GM18511 (cell line): ENCODE results near the gene RWDD1.

Experiments used
- ATAC-seq: cut with Tn5 transposase; IDR thresholded peaks from one replicate; pipeline ENCODE4 v1.9.1; 2021; ENCODE audit warnings: mild to moderate bottlenecking, moderate library complexity; ENCODE audit not compliant: unreplicated experiment

The RWDD1 gene

DNA sequence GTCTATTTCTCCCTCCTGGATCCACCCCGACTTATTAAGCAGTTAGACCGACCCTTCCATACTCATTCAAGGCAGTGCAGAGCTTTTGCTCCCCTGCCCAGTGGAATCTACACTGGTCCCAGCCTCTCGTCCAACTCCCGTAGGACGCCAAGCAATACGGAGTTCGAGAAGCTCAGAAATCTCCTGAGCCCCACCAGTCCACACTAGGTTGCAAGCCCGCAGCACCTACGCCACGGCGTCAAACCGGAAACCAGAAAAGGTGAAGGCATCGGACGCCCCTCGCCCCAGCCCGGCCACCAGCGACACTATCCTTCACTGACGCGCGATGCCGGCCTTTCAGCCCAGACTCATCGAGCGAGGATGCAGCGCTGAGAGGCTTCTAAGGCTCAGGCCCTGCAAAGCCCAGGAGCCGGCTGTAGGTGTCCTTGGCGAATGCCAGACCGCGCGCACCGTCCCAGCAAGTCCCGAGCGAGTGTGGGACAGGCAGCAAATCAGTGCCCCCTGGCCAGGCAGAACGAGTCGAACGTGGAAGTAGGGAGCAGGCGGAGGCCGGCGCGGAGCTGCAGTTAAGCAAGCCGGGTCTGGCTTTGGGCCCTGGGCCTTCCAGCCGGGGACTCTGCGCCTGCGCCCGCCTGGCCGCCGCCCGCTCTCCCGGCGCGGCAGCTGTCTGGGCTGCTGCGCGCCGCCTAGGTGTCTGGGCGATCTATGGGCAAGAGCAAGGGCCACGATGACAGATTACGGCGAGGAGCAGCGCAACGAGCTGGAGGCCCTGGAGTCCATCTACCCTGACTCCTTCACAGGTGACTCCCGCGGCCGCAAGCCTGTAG lies at the start of gene RWDD1:
Gene RWDD1, plus strand, starts transcription at position 649 of the 827 bp plus-strand sequence. Its CDS starts 79 bp downstream, at position 728.
- peak; percentile 94 for ATAC-seq

GRCh38 chr6:116522896-116523295 lies 48.4 kb upstream of the RWDD1 start:
- no peak for ATAC-seq

- ATAC-seq, result no peak
These were observed 47.1 kb upstream of the RWDD1 start for GRCh38 chr6:116524236-116524635.

DNA sequence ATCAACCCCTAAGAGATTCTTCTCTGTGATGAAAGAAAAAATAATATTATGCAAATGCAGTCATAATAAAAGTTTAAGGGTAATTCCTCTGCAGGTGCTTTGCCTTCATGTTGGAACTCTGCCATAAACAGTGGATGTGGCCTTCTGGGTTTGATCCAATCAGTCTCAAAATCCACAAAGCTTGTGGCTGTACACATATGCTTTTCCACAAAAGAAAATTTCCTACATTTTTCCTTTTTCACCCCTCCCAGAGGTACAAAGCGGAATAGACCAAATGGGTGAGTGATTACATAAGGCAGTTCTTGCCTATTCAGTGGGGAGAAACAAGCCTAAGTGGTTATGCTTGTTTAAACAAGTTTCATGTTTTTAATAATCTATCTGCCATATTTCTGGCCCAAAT lies 43.2 kb upstream of the RWDD1 start:
- ATAC-seq, result no peak

DNA sequence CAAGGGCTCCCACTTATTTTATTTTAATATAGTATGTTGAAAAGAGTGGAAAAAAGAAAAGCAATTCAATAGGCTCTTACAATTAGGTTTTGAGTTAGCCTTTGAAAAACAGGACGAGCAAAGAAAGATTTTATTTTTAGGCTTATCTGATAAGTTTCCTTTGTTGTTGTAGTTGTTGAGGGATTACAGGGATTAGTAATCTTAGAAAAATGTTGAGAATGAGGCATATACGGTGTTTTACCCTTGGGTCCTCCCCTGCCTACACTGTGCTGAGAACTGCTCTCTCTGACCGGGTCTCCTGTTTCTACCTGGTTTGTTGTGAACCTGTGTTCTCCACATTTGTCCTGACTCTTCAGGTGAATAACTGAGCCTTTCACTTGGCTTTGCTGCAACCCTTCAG lies 42.5 kb upstream of the RWDD1 start:
- ATAC-seq, result no peak

DNA sequence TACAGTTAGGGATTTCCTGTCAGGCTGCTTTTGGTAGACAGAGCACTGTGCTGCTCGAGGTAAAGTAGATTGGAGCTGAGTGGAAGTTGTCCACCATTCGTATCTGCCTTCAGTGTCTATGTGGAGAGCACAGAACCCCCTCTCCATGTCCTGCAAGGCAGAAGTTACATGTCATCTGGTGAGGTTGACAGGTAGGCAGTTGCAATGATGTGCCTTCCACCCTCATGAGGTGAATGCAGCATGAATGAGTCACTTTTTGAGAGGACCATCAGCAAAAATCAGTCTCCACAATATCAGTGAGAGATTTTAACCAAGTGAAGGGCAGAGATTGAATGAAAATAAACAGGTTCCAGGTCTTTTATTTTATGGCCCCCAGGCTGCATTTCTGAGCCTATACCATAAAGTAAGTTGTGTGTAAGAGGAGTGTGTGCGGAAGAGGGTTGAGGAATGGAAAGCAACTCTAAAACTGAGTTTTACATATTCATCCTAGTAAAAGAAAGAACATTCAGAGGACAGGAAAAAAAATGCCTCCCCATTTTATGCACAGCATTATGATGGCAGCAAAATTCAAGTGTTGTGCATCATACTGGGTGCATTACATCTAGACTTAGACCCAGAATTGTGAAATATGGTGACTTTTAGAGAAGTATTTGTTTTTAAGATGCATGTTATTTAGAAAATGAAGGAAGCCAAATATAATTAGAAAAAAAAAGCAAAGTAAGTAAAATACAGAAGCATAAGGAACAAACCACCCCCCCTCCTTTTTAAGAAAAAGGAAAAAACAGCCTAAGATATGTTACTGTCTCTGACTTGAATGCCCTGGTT lies 41.6 kb upstream of the RWDD1 start:
- no peak for ATAC-seq

- ATAC-seq, result no peak
These were observed 40.9 kb upstream of the RWDD1 start for GRCh38 chr6:116530436-116530835.

DNA sequence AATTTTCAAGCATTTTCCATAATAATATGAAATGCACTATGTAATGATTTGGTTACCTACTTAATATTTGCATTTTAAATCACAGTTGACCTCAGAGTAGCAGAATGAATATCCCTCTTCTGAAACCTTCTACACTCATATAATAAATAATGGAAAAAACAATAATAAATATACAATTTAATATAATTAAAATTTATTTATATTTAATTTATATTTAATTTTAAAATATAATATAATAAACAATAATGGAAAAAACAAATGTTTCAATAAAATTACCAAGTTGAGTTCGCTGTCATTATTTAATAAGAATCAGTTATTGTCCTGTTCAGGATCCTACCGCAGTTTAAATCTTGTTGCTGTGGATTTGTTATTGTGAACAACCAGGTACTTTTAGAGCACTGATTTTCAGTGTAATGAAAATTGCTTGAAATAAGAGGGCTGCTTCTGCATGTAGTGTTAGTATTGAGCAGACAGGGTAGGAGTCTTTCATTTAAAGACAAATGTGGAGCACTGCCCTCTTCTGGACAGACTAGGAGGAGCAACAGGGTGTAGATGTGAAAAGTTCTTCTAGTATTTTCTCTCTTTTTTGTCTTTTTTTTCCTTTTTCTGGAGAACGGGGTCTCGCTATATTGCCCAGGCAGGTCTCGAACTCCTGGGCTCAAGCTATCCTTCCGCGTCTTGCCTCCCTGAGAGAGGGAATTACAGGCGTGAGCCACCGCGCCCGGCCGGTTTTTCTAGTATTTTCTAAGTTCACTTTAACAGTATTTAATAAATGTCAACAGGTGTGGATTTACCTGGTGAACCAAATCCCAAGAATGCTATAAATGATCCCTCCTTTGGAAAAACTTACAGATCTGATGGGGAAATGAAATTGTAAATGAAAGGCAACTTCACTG lies 39.4 kb upstream of the RWDD1 start:
- ATAC-seq, result peak; percentile 70

- ATAC-seq, result no peak
These were observed 37.9 kb upstream of the RWDD1 start for GRCh38 chr6:116533233-116533957.

DNA sequence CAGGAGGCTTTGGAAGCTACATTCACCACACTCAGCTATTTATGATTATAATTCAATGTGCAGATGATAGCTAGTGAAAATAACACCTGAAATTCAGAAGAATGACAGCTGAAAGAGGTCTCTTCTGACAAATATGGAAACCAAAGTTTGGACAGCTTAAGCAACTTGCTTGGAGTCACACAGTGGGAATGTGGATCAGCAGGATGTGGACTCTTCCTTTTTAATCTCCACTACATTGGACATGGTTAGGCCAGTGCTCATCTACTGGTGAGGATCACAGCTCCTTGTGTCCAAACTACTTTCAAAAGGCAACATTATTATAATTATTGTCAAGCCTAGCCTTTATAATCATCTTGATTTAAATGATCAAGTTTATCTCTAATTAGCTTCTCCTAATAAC lies 36.2 kb upstream of the RWDD1 start:
- ATAC-seq, result no peak

DNA sequence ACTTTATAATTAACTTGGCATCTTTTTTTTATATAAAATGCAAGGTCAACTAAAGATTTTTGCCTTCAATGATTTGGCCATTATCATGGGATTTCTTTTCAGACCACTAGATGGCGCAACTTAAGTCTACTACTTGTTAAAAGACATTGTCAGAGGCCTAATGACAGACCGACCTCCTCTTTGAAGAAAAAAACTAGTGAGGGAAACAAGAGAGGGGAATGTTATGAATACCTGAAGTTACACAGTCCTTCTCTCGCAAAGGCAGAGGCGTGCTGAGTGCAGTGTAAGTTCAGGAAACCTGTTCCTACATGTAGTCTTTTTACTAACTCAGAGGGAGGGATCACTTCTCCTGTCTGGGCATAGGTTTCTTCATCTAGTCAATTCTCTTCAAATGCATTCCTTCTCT lies 35.1 kb upstream of the RWDD1 start:
- ATAC-seq, result no peak

DNA sequence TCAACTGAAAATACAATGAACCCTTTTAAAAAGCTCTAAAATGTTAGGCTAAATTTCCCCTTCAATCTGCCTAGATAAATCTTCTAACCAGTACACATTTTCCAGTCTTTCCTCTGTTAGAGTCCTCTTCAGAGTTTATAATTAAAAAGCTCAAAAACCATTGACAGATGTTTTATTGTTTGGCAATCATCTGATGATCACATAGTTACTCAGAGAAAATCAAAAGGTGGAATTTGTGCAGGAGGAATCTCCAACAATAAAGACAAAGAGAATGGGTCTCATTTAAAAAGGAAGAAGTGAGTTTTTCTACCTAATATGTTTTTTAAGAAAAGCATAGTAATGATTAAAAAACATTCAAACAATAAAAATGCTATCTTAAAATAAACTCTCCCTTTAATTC lies 28.9 kb upstream of the RWDD1 start:
- no peak for ATAC-seq

DNA sequence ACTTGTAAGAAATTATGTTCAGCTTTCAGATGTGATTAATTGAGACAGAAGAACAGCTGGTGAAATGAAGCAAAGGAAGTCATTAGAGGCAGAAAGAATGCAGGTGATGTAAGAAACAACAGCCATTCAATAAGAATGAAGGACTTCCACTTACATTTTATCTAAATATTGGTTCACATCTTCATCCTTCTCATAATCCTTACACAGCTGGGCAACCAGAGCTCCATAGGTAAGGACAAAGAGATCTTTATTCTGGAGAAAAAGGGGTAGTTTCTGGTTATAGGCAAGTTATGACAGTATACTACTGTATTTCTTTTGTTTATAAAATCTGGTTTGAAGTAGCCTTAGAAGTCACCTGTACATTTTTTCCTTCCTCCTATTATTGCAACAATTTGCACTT lies 28.2 kb upstream of the RWDD1 start:
- ATAC-seq, result no peak

GRCh38 chr6:116545651-116546050 lies 25.7 kb upstream of the RWDD1 start, which contains the start of gene TRAPPC3L:
TRAPPC3L (minus strand) TSS chr6:116545684; CDS start chr6:116545514, 170 bp downstream.
- ATAC-seq, result no peak

GRCh38 chr6:116547358-116547757 lies 23.9 kb upstream of the RWDD1 start:
- no peak for ATAC-seq

DNA sequence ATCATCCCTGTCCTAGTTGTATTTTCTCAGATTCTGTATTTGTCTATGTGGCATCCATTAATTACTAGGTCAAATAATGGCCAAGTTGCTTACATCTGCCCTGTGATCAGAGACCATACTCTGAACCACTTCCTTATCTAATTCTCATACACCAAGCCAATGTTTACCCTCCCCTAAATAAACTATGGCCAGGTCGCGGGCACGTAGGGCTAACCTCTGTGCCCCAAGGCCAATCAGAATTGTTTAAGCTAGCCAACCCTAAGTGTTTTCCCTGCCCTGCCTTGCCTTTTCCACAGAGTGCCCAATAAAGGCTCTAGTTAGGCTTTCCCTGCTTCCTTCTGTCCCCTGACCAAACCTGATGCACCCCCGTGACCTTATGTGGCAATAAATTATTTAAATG lies 20.5 kb upstream of the RWDD1 start:
- ATAC-seq, result no peak

DNA sequence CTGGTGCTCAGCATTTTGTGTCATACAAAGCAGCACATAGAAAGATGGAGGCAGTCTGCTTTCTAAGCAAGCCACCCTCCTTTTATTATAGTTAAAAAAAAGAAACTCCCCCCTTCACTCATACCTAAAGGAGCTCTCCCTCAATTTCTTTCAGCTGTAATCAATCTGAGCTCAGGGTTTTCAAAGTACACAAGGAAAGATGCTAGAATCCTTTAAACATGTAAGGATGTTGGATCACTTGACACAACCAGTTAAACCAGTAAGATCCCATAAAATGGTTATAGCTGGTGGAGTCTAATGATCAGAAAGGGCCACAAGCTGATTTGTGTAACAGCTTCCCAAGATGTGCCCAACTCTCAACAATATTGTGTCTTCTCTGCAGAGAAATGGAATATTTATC lies 17.9 kb upstream of the RWDD1 start, which contains the start of gene CALHM4:
Gene CALHM4, plus strand, starts transcription at position 301 of the 400 bp plus-strand sequence. Its CDS starts 43 bp downstream, at position 344.
- no peak for ATAC-seq

DNA sequence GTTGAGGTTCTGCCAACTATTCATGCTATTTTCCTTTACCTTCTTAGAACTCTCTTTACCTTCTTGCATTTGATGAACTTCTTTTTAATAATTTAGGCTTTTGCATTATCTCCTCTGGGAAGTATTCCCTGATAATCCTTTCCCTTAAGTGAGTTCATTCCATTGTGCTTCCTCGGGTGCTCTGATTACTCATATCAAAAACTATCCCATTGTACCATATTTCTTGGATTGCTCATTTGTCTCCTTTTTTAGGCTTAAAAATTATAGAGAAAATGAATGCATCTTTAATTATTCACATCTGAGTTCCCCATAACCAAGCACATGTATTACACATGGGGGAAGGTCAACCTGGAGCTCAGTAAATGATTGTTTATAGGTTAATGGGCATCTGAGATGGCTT lies 15.2 kb upstream of the RWDD1 start:
- no peak for ATAC-seq

DNA sequence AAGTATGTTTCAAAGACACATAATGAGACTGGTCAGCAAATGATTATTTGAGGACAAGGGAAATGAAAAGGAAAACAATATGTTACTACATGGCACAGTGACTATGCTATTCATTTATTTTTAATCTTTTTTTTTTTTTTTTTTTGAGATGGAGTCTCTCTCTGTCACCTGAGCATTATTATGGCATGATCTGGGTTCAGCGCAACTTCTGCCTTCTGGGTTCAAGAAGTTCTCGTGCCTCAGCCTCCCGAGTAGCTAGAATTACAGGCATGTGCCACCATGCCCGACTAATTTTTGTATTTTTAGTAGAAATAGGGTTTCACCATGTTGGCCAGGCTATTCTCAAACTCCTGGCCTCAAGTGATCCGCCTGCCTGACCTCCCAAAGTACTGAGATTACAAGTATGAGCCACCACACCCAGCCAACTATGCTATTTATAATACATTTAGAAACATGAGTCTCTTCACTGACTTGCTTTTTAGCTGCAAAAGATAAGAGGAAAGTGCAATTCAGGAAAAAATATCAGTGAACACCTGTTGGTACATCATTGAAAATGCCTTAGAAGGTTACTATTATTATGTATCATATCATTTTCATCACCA lies 14.4 kb upstream of the RWDD1 start:
- ATAC-seq, result no peak

GRCh38 chr6:116557893-116558292 lies 13.4 kb upstream of the RWDD1 start:
- ATAC-seq, result no peak
